C4-2B (cell line): Measurements from ENCODE around the gene VTI1A.

Experiments
- H3K27ac ChIP-seq: fragments of 450-650 bp; 2 replicates; pipeline ENCODE4 v1.5.1; 2017
- CTCF ChIP-seq: fragments of 450-650 bp; conservative IDR thresholded peaks from 2 replicates; pipeline ENCODE4 v1.5.1; 2017; ENCODE audit warnings: mild to moderate bottlenecking
- ZFX ChIP-seq: fragments of 450-650 bp; IDR thresholded peaks from 2 replicates; pipeline ENCODE4 v1.6.1; 2017

The VTI1A gene

GRCh38 chr10:112548535-112549276 lies 101.7 kb downstream of the VTI1A start:
- TF ChIP-seq ZFX (no peak), CTCF (no peak)
- H3K27ac ChIP-seq, result no peak overlapping the region

GRCh38 chr10:112552593-112553110 lies 105.6 kb downstream of the VTI1A start:
- TF ChIP-seq ZFX, result no peak
- TF ChIP-seq CTCF, result no peak
- no peak overlapping the region for H3K27ac ChIP-seq

GRCh38 chr10:112553315-112553714 lies 106.3 kb downstream of the VTI1A start:
- TF ChIP-seq CTCF (no peak), ZFX (no peak)
- no peak overlapping the region for H3K27ac ChIP-seq

GRCh38 chr10:112554263-112554662 lies 107.2 kb downstream of the VTI1A start:
- H3K27ac ChIP-seq, result no peak overlapping the region
- TF ChIP-seq CTCF, result no peak

GRCh38 chr10:112557197-112557596 lies 110.2 kb downstream of the VTI1A start:
- no peak overlapping the region for H3K27ac ChIP-seq
- TF ChIP-seq ZFX (no peak), CTCF (no peak)

GRCh38 chr10:112558476-112559142 lies 111.6 kb downstream of the VTI1A start:
- no peak overlapping the region for H3K27ac ChIP-seq
- TF ChIP-seq CTCF (no peak), ZFX (no peak)

GRCh38 chr10:112559349-112559748 lies 112.3 kb downstream of the VTI1A start:
- TF ChIP-seq ZFX (no peak), CTCF (no peak)
- H3K27ac ChIP-seq, result no peak overlapping the region
